ENCODE results near the gene KIF6.

Gene KIF6

DNA sequence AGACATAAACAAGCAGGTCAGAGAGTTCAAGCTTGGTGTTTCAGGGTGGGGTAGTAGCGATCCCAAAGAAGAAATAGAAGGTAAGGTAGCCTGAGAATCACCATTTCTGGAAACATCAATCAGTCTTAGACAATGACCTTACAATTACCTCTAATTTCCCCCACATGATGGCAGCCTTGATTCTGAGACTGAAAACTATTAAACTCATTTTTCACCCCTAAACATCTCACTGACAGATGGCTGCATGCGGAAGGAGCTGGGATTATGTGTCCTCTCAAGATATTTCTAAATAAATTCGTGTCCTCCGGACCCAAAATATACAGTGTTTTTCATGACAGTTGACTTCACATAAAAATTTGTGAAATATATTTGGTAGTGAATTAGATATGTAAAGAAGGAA is 61.0 kb downstream of the KIF6 start:
- no peak for DNase-seq (ENCODE audit: low spot score)

- no peak for DNase-seq (ENCODE audit: low spot score)
Measured at GRCh38 chr6:39657355-39658135, 67.7 kb downstream of the KIF6 start.

DNA sequence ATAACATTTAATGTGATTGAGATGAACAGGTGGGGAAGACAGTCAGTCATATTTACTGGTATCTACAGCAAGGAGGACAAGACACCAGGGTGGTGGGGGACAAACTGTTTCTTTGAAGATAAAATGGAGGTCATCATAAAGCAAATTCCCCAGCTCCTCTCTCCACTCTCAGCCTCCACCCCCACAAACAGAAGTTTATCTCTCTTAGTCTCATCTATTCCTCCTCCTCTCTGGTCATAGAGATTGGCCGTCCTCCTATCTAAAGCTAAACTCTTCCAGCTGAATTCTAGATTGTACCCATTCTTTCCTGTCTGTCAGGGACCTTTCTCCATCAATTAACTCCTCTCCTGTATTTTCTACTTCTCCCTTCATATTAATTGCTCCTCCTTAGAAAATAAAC is 71.1 kb downstream of the KIF6 start:
- DNase-seq (ENCODE audit: low spot score) = no peak

DNA sequence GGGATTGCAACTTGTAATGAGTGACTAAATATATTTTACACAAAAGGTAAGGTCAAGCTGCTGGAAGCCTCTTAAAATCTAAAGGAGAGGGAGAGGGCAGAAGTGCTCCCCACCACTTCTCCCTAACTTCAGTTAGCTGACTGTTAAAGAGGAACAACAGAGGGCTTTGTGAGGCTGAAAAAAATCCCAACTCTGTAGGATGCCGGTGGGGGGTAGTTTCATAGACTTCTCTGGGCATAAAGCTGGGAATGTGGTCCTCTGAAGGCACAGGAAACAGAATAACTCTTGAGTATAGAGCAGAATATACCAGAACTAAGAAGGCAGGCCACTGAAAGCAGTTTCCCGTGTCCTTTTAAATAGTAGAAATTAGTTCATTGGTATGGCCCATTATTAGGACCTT is 71.6 kb downstream of the KIF6 start:
- no peak for DNase-seq (ENCODE audit: low spot score)

DNA sequence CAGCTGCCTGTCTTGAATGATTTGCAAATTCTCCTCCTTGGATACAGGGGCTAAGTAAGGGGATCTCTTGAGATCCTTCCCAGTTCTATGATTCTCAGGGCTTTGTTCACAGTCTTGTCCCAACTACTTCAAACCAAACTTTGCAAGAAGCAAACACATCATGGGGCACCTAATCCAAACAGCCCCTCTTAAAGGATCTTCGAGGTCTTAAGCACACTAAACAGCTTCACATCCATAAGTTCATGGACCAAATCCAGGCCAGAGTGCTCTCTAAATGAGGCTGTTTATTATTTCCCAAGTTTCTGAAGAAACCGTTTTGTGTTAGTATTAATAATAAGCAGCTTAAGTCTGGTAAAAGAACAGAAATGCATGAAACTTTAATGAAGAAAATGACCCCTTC is 75.2 kb downstream of the KIF6 start:
- no peak for DNase-seq (ENCODE audit: low spot score)

GRCh38 chr6:39646751-39647420 is 78.3 kb downstream of the KIF6 start:
- DNase-seq (ENCODE audit: low spot score) = no peak

GRCh38 chr6:39642270-39642669 is 82.9 kb downstream of the KIF6 start:
- no peak for DNase-seq (ENCODE audit: low spot score)

DNA sequence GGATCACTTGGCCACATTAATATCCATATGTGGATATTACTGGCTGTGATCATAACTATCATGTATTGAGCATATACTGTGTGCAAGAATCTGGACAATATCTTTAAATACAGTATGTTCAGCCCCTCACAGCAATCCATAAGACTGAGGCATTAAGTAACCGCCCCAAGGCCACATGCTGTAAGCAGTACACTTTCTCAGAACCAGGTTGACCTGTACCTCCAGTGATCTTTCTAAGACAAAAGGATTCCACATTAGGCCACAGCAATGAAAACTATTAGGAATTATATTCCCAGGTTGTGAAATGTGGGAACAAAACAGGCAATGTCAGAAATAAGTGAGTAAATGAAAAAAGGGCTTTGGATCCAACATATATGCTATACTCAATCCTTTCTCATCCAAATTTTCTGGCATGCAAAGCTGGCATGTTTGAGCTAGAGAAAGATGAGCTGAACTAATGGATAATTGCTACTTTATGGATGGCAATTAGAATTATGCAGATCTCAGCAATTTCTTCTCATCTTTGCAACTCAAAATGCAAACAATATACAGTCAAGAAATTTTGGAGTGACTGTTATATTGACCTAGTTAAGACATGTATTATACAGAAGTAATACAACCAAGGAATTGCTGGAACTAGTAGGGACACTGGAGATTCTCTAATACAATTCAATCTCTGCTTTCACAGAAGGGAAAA is 86.9 kb downstream of the KIF6 start:
- DNase-seq (ENCODE audit: low spot score) = no peak

DNA sequence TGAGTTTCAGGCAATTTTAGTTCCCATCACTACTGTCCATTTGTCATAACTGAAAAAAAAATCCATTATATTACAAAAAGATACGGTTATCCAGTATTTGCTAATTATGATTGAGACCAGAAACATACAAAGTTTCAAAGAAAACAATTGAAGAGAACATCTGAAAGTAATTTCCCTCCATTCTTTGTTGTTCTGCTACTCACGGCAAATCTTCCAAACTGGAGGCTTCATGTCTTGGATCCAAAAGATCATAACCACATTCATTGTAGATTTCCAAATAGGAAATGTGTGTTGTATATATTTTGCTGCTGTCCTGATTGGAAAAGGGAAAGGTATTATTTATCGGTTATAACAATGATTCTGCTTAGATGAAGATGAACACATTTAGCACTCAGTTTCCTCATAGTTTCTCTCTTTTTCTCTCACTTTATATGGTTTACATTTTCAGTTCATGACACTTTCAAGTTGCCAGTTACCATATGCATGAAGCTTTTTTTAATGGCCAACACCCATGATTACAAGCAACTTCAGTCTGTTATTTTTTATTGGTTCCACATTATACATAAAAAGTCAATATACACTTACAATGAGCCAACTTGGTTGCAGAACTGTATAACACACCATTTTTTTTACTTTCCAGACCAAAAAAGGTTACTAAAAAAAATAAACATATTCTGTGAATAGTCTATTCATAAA is 90.4 kb downstream of the KIF6 start:
- DNase-seq (ENCODE audit: low spot score) = no peak

GRCh38 chr6:39625209-39625608 is 100.0 kb downstream of the KIF6 start:
- DNase-seq (ENCODE audit: low spot score) = no peak

DNA sequence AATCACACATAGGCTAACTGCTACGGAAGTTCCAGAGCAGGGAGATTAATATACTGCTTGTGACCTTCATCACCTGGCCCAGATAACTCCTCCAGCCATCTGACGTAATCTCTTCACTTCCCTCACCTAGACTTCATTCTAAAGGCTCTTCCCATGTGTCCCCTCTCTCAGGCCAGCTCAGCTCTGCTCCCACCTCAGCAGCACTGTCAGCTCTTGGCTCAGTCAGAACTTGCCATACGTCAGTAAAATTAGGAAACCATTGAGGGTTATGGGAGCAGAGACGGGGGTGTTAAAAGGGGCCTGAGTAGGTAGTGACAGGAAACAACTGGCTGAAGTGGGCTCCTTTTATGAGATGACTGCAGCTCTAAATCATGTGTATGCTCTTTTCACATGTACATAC is 101.5 kb downstream of the KIF6 start:
- DNase-seq (ENCODE audit: low spot score) = no peak

DNA sequence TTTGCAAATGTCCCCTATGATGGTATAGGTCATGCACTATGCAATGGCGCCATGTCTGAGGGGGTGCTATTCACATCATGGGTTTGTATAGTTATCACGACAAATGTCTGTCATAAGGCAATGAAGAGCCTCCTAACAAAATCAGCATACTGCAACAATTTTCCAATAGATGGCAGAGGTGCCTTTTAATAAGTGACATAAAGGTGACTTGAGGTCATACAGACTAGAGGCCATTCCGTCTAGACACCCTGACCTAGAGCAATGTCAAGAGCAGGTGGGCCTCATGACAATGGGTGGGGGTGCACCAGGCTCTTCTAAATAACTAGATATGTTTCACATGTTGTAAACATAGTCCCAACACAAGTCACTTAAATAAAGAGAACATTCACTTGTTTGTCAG is 107.7 kb downstream of the KIF6 start:
- DNase-seq (ENCODE audit: low spot score) = no peak

- no peak for DNase-seq (ENCODE audit: low spot score)
Measured at GRCh38 chr6:39617026-39617425, 108.2 kb downstream of the KIF6 start.

DNA sequence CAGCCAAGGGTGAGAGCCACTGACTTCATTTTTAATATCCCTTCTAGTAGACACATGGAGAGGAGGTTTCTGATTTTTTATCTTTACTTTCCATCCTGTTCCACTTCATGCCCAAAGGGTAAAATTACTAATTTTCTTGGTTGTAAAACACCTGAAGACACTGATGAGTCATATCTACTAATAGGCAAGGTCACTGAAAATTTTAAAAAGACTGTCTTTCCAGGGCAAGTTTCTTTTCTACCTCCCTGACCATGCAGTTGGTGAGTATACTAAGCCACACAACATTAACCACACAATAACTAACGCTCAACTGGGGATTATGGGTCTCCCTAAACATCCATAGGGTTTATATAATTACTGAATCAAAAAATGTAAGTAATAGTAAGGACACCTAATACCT is 109.6 kb downstream of the KIF6 start:
- no peak for DNase-seq (ENCODE audit: low spot score)

GRCh38 chr6:39614393-39614950 is 110.7 kb downstream of the KIF6 start:
- DNase-seq (ENCODE audit: low spot score) = no peak

DNA sequence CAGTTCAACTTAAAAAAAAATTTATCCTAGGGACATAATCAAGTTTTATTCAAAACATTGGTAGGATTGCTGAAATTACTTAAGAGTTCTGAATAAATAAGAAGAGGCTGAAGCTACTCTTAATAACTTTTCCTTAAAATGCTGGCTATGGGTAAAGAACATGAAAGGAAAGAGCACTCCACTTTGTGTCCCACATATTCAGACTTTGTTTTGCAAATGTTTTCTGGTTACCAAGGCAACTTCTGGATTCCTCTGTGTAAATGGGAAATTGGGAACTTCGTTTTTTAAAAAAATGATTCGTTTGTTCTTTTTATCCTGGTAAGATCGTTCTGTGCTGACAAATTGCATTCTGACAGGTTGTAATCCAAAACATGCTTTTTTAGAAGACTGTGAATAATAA is 115.0 kb downstream of the KIF6 start:
- no peak for DNase-seq (ENCODE audit: low spot score)

GRCh38 chr6:39608652-39609345 is 116.4 kb downstream of the KIF6 start:
- DNase-seq (ENCODE audit: low spot score) = no peak

- no peak for DNase-seq (ENCODE audit: low spot score)
Measured at GRCh38 chr6:39602601-39603519, 122.3 kb downstream of the KIF6 start.

DNA sequence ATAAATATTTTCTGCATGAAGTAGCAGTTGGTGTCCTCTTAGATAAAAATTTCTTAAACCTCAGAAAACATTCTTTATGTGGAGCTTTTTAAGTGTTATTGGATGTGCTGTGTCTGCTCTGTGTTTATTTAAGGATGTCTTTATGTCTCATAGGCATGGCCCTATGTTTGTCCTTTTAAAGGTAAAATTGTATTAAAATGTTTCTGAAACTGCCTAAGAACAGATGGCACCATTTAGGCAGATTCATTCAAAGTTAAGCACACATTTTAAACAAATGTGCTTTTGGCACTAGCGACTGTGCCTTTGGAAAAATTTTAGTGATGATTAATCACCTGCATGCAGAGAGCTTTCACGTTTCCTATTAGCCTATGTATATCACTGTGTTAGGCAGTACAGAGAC is 125.2 kb downstream of the KIF6 start:
- no peak for DNase-seq (ENCODE audit: low spot score)

- no peak for DNase-seq (ENCODE audit: low spot score)
Measured at GRCh38 chr6:39599341-39599740, 125.9 kb downstream of the KIF6 start.

DNA sequence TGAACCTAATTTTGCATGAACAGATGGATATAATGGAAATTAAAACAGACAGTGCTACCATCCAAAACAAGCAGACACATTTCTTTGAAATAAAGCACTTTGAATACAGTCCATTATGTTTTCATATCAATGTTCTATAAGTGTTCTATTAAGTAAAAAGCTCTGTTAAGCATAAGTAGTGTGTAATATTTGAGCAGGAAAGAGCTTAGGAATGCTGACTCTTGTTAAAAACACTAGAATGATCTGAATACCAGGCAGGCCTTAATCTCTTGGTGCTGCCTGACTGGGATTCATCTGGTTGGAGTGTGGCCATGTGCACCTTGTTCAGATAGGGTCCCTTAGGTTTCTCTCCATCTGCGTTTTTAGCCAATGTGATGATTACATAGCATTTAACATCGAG is 130.9 kb downstream of the KIF6 start:
- DNase-seq (ENCODE audit: low spot score) = no peak

Data from CD4-positive, alpha-beta T cell treated with Interleukin-6 at 100 ng/mL for 8 hours (primary cell).